ENCODE data around the gene ARVCF.

ARVCF gene

DNA sequence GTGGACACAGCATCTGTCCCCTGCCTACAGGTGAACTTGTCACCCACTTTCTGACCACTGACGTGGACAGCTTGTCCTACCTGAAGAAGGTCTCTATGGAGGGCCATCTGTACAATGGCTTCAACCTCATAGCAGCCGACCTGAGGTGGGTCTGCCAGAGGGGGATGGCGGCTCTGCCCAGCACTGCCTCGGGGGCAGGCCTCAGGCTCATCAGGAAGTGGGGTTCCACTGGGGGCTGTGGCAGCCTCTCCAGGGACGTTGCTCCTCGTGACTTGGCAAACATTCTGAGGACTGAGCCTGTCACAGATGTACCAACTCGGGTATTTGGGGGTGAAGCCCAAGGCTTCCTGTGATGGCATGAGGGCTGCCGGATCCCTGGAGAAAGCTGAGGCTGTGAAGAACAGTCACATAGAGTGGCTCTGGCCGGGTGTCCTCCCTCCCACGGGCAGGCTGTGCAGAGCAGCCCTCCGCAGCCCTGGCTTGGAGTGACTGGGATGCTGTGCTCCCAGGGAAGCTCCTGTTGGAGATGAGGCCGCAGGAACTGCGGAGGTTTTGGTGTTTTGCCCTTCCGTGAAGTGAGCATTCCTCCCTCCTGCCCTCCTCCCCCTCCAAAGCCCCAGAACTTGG is 36.9 kb upstream of the ARVCF start:
- no peak for DNase-seq

GRCh38 chr22:20052309-20053259 is 36.0 kb upstream of the ARVCF start:
- DNase-seq: no peak

DNA sequence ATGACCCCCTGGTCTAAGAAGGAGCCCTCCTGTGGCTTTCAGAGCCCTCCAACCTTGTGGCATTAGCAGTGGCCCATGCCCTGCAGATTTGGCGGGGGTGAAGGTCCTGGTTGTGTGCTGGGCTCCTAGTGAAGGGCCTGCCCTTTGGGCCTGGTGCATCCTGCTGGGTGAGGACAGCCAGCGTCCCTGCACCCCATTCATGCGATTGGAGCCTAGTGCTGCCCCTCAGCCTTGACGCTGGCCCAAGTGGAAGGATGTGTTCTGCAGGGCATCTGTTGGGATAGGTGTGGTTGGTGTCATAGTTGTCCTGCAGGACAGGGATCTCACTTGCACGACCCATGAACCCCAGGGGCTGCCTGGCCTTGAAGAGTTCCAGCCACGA is 35.3 kb upstream of the ARVCF start:
- DNase-seq: no peak

GRCh38 chr22:20046730-20047129 is 30.1 kb upstream of the ARVCF start:
- DNase-seq: no peak

GRCh38 chr22:20044495-20045151 is 28.0 kb upstream of the ARVCF start:
- no peak for DNase-seq

GRCh38 chr22:20043997-20044342 is 27.3 kb upstream of the ARVCF start:
- no peak for DNase-seq

DNA sequence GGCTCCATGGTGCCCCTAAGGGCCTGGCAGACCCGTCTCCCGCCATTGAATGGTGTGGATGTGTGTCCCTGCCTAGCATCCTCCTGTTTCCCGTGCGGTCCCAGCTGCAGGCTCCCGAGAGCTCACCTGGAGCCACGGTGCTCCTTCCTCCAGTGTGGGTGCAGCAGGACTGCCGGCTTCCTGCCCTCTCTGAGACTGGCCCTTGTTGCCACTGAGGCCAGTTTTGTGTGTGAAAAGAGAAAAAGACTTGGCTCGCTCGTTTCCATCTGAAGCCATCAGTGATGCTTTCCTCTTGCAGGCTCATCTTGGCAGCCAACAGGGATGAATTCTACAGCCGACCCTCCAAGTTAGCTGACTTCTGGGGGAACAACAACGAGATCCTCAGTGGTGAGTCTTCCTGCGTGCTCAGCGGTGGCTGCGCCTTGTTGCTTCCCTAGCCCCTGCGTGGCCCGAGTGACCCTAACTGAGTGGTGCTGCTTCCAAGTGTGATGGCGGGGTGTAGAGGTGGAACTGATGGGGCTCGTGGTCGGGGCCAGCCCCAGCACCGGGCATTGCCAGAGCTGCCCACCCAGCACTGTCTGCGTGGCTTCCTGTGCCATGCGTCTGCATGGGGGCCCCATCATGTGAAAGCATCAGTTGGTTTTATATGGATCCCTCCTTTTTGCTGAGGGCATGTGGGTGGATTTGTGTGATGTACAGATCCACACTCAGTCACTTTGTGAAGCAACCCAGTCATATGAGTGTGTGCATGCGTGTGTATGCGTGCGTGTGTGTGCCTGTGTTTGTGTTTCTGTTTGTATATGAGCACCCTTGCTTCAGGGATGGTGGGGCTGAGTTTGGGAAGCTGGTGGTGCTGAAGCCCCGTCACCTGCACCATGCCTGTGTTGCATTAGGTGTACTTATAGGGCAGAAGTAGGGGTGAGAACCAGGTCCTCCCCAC is 26.7 kb upstream of the ARVCF start:
- DNase-seq: no peak

GRCh38 chr22:20040327-20041200 is 23.9 kb upstream of the ARVCF start:
- DNase-seq: no peak

- no peak for DNase-seq
Measured at GRCh38 chr22:20039683-20040325, 23.2 kb upstream of the ARVCF start.

DNA sequence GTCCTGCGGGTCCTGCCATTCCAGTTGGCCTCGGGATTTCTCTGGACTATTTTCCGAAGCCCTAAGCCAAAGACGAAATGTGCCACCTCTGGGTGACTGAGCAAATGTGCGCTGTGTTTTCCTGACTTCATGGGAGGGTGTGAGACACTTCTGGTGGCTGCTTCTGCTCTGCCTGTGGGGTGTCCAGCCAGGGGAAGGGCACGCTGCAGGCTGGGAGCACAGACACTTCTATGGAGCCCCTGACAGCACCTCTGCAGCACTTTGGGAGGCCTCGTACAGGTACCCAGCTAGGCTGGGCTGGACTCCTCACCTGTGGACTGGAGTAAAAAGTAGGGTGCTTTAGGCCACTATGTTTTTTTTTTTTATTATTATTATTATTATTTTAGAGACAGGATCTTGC is 22.0 kb upstream of the ARVCF start:
- no peak for DNase-seq

DNA sequence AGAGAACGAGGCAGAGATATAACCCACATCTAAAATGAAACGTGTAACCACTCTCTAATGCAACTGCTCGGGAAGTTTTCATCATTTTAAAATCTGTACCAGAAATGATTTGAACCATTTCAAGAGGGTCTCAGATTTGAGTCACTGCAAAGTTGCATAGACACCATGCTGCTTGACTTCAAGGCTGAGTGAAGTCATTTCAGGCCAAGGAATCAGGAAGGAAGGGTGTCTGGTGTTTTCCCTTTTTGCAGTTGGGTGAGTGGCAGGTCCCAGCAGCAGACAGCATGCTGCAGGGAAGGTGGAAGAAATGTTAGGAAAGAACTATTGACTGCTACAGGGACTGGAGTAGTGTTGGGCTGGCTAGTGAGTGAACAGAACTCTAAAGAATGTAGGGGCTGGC is 20.8 kb upstream of the ARVCF start:
- peak; percentile 31 to 53 (median 44) for DNase-seq

DNA sequence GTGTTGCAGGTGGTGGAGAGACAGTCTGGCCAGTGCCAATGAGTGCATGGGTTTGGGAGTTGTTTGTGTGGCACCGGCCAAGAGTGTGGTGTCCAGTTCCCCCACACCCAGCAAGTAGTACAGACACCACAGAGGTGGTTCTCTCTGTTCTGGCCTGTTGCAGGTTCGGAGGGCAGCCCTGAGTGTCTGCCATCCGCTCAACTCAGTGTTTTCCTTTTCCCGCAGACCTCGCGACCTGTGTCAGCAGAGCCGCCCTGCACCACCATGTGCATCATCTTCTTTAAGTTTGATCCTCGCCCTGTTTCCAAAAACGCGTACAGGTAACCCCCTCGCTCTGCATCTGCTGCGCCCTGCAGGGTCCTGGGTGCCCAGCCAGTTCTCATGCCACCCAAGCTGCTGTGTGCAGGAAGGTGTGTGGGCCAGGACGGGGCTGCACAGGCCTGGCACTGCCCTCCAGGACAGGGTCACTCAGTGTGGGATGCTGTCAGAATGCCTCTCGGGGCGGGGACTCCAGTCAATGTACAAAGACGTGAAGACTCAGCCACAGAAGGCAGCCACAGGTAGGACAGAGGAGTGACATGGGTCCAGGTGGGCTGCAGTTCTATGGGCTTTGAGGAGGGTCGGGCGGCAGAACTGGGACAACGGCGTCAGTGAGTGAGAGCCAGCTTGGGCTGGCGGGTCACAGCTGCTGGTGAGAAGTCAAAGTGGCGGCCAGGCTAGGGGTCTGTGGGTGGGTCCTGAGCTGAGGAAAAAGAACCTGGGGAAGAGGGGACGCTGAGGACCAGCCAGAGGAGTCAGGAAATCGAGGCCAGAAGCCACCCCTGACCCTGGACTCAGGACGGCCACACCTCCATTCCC is 20.1 kb upstream of the ARVCF start:
- DNase-seq: no peak

- no peak for DNase-seq
Measured at GRCh38 chr22:20036084-20036482, 19.5 kb upstream of the ARVCF start.

DNA sequence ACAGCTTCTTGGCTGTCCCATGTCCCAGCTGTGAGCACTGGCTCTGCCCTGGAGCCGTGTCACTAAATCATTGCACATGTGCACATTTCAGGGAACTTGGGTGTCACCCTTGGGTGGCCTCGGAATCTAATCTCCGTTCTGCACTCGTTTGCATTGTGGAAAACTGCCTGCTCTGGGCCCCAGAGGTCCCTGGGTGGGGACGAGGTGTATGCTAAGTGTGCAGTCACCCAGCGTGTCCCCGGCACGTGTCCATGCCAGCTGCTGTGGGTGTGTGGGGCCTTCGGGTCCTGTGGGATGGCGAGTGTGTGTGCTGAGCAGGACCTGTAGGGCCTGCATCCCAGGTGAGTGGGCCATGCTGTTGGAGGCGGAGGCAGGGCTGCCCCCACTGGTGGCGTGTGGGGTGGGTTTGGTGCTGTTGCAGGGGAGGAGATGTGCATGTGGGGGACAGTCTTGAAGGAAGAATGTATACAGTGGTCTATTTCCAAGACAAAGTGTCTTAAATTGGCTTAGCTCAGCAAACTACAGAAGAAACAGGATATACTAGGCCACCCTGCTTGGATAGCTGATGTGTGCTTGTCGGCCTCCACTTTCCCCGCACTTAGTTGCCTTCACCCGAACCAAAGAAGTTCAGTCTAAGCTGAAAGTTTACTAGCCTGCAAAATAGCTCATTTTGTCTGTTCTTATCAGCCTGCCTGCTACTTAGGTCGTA is 18.9 kb upstream of the ARVCF start:
- DNase-seq: no peak

- DNase-seq: no peak
Measured at GRCh38 chr22:20034143-20034542, 17.5 kb upstream of the ARVCF start.

- DNase-seq: no peak
Measured at GRCh38 chr22:20033045-20033706, 16.6 kb upstream of the ARVCF start.

- DNase-seq: no peak
Measured at GRCh38 chr22:20032407-20032991, 15.9 kb upstream of the ARVCF start.

- no peak for DNase-seq
Measured at GRCh38 chr22:20031732-20032406, 15.2 kb upstream of the ARVCF start.
